ENCODE measurements around the gene FAM171A2.
"Not testable (repeated sequence)": the region's sequence is repeated elsewhere in the genome, so short reads cannot be mapped to it uniquely, and the experiment has no call there.

The FAM171A2 gene

GRCh38 chr17:44363613-44364159 is at the start of gene FAM171A2:
TSS of gene FAM171A2 (minus strand) at chr17:44363853. CDS start at chr17:44363714, 139 bp downstream.
- no peak for FAIRE-seq

DNA sequence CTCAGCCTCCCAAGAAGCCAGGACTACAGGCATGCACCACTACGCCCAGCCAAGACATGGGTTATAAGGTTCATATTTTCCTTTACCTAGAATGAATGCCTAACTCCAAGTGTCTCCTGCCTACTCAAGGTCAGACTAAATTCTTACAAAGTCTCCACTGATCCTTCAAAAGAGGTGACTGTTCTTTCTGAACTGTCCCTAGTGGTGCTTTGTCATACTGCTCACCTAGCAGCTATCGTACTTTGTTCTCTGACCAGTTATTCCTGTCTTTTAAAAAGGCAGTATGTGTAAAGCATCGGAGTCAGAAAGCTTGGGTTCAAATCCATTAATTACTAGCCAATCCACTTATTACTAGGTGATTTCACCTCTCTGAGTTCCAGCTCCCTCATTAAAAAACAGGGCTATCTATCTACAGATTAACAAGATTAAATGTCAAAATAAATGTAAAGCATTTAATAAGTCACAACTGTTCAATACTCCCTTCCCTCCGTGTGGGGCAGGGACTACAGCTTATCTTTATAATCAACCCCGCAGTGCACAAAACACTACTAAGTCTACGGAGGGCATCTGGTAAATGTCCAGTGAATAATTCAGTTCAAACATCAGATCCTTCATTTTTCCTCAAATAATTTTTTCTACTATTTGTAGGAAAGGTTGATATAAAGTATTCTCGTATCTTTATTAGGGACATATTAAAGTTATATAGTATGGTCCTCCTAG is 45.8 kb upstream of the FAM171A2 start:
- FAIRE-seq, result no peak

- FAIRE-seq, result no peak
These were observed 45.1 kb upstream of the FAM171A2 start for GRCh38 chr17:44408786-44409185.

GRCh38 chr17:44402564-44403172 is 39.0 kb upstream of the FAM171A2 start:
- no peak for FAIRE-seq

- no peak for FAIRE-seq
These were observed 36.7 kb upstream of the FAM171A2 start for GRCh38 chr17:44400226-44400847.

DNA sequence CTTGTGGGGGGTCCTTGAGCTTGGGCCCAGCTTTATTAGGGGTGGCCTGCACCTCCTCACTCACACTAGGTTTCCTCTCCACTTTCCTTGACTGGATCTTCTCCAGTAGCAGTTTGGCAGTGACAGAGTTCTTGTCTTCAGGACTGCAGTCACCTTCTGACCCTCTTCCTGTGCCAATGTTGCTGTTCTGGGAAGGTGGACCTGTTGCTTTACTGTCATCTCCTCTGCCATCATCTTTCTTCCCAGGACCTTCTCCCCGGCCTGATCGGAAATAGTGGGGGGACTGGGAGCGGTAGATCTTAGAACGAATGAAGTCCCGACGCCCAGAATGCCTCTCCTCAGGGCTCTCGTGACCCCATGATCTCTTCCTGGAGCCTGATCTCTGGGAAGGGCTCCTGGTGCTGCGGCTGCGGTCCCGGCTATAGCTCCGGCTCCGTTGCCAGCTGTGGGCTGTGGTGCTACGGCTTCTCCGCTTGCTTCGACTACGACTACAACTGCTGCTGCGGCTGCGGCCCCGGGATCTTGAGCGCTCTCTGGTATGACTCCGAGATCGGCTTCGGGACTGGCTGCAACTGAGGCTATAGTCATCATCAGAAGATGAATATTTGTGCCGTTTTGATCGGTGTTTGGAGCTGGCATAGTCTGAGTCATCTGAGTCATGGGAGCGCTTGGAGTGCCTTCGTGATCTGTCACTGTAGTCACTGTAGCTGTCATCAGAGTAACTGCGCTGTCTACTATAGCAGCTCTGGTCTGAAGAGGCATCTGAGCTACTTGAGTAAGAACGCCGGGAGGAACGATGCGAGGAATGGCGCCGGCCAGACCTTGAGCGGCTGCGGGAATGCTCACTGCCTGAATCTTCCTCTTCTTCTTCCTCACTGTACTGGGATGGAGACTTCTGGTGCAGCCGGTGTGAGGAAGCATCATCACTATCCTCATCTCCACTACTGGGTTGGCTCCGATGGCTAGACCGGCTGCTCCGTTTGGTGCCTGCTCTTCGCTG is 35.3 kb upstream of the FAM171A2 start:
- no peak for FAIRE-seq

- no peak for FAIRE-seq
These were observed 34.1 kb upstream of the FAM171A2 start for GRCh38 chr17:44397479-44398440.

DNA sequence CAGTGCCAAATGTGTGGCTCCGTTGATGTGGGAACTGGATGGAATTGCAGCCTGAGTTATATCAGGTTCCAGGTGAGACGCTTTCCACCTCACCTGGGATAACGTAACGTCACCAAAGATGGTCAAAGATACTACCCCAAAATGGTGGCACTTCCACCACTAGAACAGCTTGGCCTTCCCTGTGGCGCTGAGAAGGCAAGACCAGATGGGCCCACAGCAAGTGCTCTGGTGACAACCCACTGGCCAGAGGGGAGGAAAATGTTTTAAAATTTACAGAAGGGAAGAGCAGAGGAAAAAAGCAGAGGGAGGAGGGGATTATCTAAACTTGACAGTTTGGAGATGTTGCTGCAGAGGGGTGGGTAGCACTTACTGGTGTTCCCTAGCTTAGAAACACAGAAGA is 33.3 kb upstream of the FAM171A2 start:
- no peak for FAIRE-seq

DNA sequence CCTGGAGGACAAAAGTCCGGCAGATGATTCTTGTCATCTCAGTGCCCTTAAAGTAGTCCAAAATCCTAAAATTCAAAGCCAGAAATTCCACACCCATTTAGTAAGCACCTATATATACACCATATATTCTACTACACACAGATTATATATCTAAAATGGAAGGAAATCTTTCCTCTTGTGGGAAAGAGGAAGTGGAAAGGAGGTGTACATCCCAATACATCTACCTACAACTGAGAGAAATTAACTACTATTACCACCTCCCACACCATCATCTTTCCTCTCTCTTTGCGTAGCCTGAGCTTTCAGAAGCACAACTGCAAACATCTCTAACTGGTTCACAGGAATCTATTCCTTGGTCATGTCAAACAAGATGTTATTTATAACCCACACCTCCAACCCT is 31.2 kb upstream of the FAM171A2 start:
- no peak for FAIRE-seq

- FAIRE-seq, result not testable (repeated sequence)
These were observed 30.5 kb upstream of the FAM171A2 start for GRCh38 chr17:44394112-44394511.

DNA sequence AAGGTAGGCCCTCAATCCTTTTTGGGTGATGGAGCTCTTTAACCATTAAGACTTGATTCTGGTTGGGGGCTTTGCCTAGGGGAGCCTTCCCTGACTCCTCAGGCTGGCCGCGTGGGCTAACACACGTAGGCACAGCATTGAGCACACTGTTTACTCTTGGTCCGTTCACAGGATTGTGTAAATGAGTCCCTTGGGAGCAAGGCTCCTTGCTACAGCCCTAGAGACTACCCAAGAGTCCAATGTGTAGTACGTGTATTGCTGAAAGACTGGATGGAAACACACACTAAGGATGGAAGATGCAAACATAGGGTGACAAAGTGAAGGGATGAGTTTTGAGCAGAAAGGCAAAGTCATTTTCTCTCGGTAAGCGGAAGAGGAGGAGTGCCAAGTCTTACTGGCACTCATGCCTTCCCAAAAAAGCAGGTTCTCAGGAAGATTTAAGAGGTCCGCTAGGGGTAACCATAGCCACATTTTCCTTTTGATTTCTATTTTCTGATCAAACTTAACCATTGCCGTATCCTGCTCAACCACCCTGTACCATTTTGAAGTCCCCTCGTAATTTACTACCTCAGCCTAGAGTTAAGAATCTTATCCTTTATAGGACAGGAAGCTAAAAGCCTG is 26.7 kb upstream of the FAM171A2 start:
- no peak for FAIRE-seq

GRCh38 chr17:44389723-44390202 is 26.1 kb upstream of the FAM171A2 start:
- no peak for FAIRE-seq

- no peak for FAIRE-seq
These were observed 25.6 kb upstream of the FAM171A2 start, which contains the start of gene ITGA2B for GRCh38 chr17:44389281-44389680. TSS of gene ITGA2B (minus strand) at chr17:44389649. CDS start at chr17:44389473, 176 bp downstream.

DNA sequence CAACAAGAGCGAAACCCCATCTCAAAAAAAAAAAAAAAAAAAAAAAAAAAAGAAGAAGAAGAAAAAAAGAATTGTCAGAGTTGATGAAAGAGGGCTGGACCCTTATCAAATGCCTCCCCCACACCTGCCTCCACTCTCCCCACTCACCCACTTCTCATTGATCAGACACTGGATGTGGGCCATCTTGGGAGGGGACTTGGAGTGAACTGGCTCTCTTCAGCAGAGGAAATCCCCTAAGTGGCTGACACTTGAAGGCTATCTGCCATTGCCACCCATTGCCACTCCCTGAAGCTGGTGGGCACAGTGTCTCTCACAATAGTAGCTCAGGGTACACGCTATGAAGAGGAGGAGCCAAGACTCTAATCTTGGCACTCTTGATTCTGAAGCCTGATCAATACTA is 24.2 kb upstream of the FAM171A2 start:
- FAIRE-seq, result no peak

DNA sequence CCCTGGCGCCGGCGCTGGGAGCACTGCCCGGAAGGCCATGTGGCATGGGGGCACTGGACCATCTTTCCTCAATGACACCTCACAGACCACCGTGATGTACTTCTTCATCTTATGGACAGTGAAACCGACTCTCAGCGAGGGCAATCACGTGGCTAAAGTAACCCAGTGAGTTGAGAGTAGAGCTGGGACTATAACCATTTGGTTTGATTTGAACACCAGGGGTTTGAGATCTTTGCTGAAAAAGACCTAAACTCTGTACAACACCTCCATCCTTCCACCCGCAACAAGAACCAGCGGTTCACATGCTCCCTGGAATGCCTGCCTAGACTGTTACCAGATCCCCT is 22.5 kb upstream of the FAM171A2 start:
- no peak for FAIRE-seq

DNA sequence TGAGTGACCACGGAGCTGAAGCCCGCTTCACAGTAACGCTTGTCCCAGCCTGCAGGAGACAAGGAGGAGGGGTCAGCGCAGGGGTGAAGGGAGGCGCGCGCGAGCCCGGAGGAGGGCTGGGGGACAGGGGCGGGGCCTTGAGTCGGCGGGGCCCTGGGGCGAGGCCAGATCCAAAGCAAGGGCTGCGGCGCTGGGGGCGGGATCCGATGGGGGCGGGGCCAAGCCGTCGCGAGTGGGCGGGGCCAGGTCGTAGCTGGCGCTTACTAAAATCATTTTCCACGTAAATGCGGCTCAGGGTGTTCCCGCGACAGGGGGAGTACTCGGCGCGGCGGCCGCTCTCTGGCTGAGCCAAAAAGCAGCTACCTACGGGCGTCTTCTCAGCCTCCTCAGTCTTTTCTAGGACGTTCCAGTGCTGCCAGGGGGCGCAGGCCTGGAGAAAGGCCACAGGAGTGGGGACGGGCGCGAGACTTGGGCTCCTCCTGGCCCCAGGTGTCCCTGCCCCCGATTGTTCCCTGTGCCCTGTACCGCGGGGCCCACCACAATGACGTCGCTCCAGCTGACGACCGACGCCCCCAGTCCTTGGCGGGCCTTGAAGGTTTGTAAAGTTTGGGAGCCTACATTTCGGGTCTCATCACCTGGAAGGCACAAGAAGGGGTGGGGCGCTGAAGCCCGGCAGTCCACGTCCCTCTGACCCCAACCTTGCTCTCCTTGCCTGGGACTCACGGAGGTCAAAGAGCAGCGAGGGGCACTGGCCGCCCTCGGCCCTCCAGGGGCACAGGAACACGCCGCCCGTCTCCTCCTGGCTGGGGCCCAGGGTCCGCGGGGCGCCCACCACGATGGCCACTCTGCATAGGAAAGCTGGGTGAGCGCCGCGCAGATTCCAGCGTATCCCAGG is 21.9 kb upstream of the FAM171A2 start:
- FAIRE-seq, result no peak

DNA sequence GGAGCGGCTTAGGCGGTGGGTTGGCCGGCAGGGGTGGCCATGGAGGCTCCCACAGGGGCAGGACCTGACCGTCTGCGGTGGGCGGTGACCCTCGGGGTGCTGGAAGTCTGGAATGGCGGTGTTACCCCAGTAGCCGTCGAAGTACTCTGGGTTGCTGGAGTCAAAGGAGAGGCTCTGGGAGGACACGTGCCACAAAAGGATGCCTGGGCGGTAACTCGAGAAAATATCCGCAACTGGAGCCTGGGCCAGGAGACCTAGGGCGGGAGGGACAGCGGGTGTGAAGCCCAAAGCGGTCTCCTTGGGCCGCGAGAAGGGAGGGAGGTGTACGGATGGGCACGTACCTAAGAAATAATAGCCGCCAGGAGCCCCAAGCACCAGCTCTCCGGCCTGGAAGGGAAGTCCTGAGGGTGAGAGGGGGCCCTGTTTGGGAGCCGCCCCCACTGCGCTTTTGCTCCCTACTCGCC is 21.2 kb upstream of the FAM171A2 start:
- FAIRE-seq, result no peak

DNA sequence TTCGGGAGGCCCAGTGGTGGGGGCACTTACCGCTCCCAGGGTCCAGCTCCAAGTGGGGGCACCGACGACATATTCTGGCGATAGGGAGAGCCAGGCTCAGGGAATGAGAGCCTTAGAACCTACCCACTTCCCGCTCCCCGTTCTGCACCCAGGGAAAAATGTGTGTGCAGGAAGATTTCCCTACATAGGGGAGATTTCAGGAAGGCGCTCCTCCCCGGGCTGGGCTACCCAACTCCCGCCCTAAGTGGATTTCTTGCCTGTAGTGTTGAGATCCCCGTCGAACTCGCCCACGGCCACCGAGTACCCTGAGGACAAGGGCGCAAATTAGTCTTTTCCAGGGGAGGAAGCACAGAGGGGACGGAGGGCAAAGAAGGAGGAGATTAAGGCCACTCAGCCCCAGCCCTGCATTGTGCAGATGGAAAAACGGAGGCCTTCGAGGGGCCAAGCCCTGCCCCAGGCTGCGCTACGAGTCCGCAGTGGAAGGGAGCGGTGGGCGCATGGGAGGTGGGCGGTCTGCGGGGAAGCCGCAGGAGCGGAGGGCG is 20.7 kb upstream of the FAM171A2 start:
- no peak for FAIRE-seq

DNA sequence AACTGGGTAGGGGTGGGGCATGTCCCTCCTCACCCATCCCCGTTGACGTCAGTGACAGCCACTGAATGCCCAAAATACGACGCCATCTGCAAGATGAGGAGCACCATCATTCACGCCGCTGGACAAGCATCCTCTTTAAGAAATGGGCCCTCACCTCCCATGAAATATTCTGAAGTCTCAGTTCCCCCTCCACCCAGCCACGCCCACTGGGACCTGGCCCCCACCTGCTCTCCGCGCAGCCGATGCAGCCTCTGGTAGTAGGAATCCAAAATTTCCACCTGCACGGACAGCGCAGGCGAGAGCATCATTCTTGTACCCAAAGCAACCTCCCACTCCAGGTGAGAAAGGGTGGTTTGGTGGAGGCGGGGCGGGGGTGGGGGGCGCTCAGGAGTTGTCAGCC is 20.2 kb upstream of the FAM171A2 start:
- no peak for FAIRE-seq

Measured in islet of Langerhans (tissue), 1 donor.